HG02678 (cell line): ENCODE data around the gene LRRC7.

Experiments
- ATAC-seq: cut with Tn5 transposase; IDR thresholded peaks from one replicate; pipeline ENCODE4 v1.9.1; 2021; ENCODE audit warnings: mild to moderate bottlenecking, moderate library complexity; ENCODE audit not compliant: unreplicated experiment

Gene LRRC7

DNA sequence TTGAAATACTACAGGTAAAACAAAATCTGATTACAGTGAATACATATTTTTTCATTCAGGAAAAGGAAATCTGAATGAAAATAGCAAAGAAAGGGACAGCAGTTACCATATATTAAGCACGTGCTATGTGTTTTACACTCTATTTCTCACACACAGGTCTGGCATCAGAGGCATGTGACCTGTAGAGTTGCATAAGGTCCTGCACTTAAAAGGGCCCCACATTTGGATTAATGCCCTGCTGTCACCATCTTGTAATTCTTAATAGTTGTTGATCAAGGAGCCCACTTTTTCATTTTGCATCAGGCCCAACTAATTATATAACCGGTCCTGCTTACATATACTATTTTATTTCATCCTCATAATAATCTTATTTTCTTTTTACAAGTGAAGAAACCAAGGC lies 511.8 kb downstream of the LRRC7 start:
- ATAC-seq, result no peak

GRCh38 chr1:70083519-70083918 lies 515.8 kb downstream of the LRRC7 start:
- peak; percentile 51 for ATAC-seq

DNA sequence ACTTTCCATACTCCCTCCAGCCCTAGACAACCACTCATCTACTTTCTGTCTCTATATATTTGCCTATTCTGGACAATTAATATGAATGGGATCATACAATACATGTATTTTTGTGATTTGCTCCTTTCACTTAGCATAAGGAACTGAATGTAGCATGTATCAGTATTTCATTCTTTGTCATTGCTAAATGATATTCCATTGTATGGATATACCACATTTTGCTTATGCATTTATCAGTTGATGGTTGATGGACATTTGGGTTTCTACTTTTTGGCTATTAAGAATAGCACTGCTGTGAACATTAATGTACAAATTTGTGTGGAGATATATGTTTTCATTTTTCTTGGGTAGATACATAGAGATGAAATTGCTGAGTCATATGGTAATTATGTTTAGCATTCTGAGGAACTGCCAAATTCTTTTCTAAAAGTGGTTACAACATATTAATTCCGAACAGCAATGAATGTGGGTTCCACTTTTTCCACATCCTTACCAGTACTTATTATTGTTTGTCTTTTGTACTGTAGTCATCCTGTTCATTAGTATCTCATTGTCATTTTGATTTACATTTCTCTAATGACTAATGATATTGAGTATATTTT lies 516.7 kb downstream of the LRRC7 start:
- ATAC-seq, result no peak

- no peak for ATAC-seq
Observed at GRCh38 chr1:70085521-70085920, 517.8 kb downstream of the LRRC7 start.

- ATAC-seq, result no peak
Observed at GRCh38 chr1:70086897-70087296, 519.2 kb downstream of the LRRC7 start.

GRCh38 chr1:70090141-70090540 lies 522.4 kb downstream of the LRRC7 start:
- no peak for ATAC-seq

GRCh38 chr1:70090875-70091274 lies 523.2 kb downstream of the LRRC7 start:
- no peak for ATAC-seq

DNA sequence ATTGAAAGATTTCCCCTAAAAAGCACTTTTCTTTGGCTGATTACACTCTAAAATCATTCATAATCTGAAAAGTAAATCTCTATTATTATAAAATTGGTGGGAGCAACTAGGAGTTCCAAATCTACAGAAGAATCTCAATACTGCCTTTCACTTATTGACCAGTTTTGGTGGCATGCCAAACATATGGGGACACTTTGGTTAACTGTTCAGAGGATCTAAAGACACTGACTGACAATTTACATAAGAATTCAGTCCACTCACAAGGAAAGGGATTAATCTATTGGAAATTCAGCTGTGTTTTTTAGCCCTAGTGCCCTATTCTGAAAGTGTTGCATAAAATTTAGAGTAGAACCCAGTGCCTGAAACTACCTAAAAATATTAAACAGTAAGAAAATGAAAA lies 524.1 kb downstream of the LRRC7 start:
- no peak for ATAC-seq

DNA sequence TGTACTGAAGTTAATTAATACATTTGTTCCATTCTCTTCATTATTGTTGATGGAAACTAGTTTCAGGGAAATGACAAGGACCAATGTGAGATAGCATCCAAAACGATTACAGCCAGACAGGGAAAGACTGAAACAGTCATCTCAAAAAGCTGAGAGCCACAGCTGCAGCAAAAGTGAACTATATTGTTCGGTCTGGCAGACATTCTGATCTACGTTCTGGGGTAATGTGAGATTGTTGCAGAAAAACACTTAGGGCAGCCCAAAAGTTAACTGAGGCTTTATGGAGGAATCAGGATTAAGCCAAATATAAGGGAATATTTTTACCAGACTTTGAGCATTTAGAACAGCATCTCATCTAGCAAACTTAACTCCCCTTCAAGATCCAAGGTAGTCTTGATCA lies 524.8 kb downstream of the LRRC7 start:
- no peak for ATAC-seq

GRCh38 chr1:70093250-70093975 lies 525.7 kb downstream of the LRRC7 start:
- no peak for ATAC-seq

DNA sequence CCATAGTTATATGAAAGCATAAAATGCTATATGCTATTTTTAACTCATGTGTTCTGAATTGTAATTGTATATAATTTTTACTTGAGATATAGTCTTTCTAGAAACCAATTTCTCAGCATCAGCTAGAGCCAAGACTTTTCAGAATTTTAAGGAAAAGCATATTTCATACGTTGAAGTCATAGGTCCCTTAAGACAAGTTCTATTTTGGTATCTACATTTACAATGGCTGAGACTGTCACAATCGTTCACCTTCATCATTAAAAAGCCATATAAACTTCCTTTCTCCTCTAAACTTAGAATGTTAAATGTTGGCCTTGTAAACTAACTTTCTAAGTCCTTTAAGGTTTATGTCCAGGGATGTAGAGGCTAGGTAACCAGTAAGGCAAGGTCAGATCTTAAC lies 533.5 kb downstream of the LRRC7 start:
- ATAC-seq, result no peak

DNA sequence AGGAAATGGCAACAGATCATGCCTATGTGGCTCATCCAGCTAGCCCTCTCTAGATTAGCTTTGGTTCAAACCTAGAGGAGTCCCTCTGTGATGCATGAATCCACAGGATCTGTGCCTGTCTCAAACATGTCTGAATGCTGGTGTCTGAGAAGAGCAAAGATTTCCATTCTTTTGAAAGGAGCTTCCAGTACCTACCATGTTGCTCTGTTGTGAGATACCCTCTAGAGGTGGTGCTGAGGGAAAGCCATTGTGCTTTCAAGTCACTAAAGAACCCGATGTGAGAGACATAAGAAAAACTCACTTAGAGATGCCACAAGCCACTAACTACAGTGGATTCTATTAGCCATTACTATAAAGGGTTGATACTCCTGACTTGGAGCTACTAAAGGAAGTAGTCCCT lies 534.1 kb downstream of the LRRC7 start:
- ATAC-seq, result no peak

DNA sequence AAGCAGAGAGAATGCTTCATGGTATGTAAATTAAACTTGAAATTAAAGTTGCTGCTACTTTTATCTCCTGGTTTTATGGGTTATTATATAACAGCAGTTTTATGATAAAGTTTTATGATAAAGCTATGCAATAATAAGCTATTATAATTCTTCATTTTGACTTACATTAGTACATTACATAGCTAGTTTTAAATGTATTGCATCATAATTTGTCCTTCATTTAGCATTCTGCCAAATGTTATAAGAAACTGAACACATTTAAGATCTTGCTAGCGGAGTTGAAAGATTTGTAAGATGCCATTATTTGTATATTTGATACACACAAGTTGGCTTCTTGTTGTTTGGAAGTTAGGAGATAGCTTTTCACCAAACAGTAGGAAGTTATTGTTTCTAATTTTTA lies 536.0 kb downstream of the LRRC7 start:
- ATAC-seq, result no peak

DNA sequence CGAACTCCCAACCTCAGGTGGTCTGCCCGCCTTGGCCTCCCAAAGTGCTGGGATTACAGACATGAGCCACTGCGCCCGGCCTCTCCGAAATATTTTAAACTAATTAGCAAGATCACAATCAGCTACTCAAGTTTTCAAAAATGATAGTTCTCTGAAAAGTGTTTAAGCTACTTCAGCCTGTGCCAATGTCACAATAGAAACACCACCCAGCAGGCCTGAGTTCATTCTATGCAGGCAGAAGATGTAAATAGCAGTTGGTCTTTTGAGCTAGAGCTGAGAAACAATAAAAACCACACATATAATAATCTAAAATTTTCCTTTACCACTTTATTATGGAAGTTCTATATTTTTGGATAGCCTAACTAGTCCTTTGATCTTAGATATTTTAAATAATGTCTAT lies 541.5 kb downstream of the LRRC7 start:
- no peak for ATAC-seq

GRCh38 chr1:70112838-70113237 lies 545.1 kb downstream of the LRRC7 start:
- no peak for ATAC-seq

GRCh38 chr1:70115315-70115714 lies 547.6 kb downstream of the LRRC7 start:
- ATAC-seq, result no peak

DNA sequence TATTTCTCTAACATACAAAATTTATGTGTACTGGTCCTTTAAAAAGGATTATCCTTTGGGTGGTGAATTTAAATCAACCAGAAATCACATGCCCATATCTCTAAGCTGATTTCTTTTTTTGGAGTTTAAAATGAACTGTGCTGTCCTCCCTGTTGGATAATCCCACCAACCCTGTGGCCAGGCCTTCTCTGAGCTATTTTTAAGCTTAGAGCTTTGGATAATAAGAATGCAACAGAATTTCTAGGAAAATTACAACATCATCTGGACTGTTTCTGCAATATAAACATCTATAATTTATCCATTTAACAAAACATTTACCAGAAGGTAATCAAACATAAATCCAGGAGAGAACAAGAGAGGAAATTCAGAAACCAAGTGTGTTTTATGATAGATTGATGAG lies 549.3 kb downstream of the LRRC7 start:
- no peak for ATAC-seq

- ATAC-seq, result no peak
Observed at GRCh38 chr1:70134148-70134547, 566.4 kb downstream of the LRRC7 start.

- ATAC-seq, result no peak
Observed at GRCh38 chr1:70140343-70140742, 572.6 kb downstream of the LRRC7 start.

GRCh38 chr1:70140894-70141293 lies 573.2 kb downstream of the LRRC7 start:
- ATAC-seq, result no peak

GRCh38 chr1:70142075-70142474 lies 574.4 kb downstream of the LRRC7 start:
- ATAC-seq, result no peak

DNA sequence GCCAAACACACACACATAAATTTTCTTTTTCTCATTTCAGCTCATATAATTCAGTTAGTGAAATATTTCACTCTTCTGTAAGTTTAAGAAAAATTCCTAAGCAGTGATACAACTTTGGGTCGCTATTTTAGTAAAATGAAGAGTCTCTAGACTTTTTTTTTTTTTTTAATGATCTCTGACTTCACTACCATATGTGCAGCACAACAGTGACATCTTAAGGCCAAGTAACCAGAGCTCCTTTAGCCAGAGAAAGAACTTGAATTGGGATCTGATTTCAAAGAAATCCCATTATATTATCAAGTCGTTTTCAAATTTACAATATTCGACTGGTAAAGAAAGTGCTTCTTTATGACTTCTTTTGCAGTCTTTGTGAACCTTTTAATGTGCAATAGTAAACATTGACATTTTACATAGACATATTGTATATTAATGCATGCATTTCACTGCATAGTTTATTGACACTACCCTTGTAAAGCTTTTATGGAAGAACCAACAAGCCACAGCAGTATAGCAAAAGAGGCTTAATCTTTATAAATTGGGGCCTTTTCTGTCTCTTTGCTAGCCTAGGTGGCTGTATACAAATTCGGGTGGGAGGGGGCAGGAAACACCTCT lies 575.4 kb downstream of the LRRC7 start:
- no peak for ATAC-seq
